OCI-M2 (cell line): Measurements from ENCODE around the gene XYLT1.

ENCODE experiments used
- DNase-seq: peaks from one replicate; lab custom pipeline; 2025; ENCODE audit not compliant: unreplicated experiment; lab: John Stamatoyannopoulos, UW

Gene XYLT1

GRCh38 chr16:17211797-17212196 lies 259.0 kb downstream of the XYLT1 start:
- no peak for DNase-seq

- no peak for DNase-seq
Measured at GRCh38 chr16:17206712-17207111, 264.0 kb downstream of the XYLT1 start.

- no peak for DNase-seq
Measured at GRCh38 chr16:17205279-17206211, 265.2 kb downstream of the XYLT1 start.

GRCh38 chr16:17204644-17205043 lies 266.1 kb downstream of the XYLT1 start:
- no peak for DNase-seq

- no peak for DNase-seq
Measured at GRCh38 chr16:17204206-17204605, 266.6 kb downstream of the XYLT1 start.

GRCh38 chr16:17203424-17203823 lies 267.3 kb downstream of the XYLT1 start:
- DNase-seq = no peak

GRCh38 chr16:17199135-17199534 lies 271.6 kb downstream of the XYLT1 start:
- no peak for DNase-seq

GRCh38 chr16:17196526-17196925 lies 274.2 kb downstream of the XYLT1 start:
- DNase-seq = no peak

- DNase-seq = no peak
Measured at GRCh38 chr16:17194190-17194780, 276.5 kb downstream of the XYLT1 start.

- DNase-seq = no peak
Measured at GRCh38 chr16:17193566-17194100, 277.1 kb downstream of the XYLT1 start.

- DNase-seq = no peak
Measured at GRCh38 chr16:17184026-17184425, 286.7 kb downstream of the XYLT1 start.

- no peak for DNase-seq
Measured at GRCh38 chr16:17177959-17178905, 292.5 kb downstream of the XYLT1 start.

GRCh38 chr16:17177242-17177958 lies 293.4 kb downstream of the XYLT1 start:
- no peak for DNase-seq

- no peak for DNase-seq
Measured at GRCh38 chr16:17176199-17176598, 294.6 kb downstream of the XYLT1 start.

- DNase-seq = no peak
Measured at GRCh38 chr16:17173281-17173680, 297.5 kb downstream of the XYLT1 start.

- DNase-seq = no peak
Measured at GRCh38 chr16:17171250-17172143, 299.3 kb downstream of the XYLT1 start.

- no peak for DNase-seq
Measured at GRCh38 chr16:17170435-17170834, 300.3 kb downstream of the XYLT1 start.

- no peak for DNase-seq
Measured at GRCh38 chr16:17168181-17168580, 302.6 kb downstream of the XYLT1 start.

GRCh38 chr16:17166095-17166494 lies 304.7 kb downstream of the XYLT1 start:
- DNase-seq = no peak
